Progenitor cell of endocrine pancreas (in vitro differentiated cells): Measurements from ENCODE around the gene PHACTR1. TPM values are rescaled to one million over a fixed set of nuclear protein-coding genes. Genes with fewer than 3 reads are reported as not detected.

Experiments
- DNase-seq: peaks from one replicate; pipeline ENCODE4 v3.0.0; 2021; ENCODE audit warnings: low spot score; ENCODE audit not compliant: unreplicated experiment
- H3K27ac Mint-ChIP-seq: 2 replicates; pipeline ENCODE4 v1.8.0; 2021; ENCODE audit warnings: mild to moderate bottlenecking, moderate library complexity, mixed read lengths
- H3K27me3 Mint-ChIP-seq: 2 replicates; pipeline ENCODE4 v1.8.0; 2021; ENCODE audit warnings: mixed read lengths
- H3K36me3 Mint-ChIP-seq: 2 replicates; pipeline ENCODE4 v1.8.0; 2022; ENCODE audit warnings: mixed read lengths; ENCODE audit not compliant: insufficient read depth
- H3K4me1 Mint-ChIP-seq: 2 replicates; pipeline ENCODE4 v1.8.0; 2021; ENCODE audit warnings: low read depth, mixed read lengths
- H3K4me3 Mint-ChIP-seq: 2 replicates; pipeline ENCODE4 v1.8.0; 2021; ENCODE audit warnings: low read depth, mild to moderate bottlenecking, moderate library complexity, mixed read lengths
- H3K9me3 Mint-ChIP-seq: 2 replicates; pipeline ENCODE4 v1.8.0; 2021; ENCODE audit warnings: low read depth, mixed read lengths
- CTCF ChIP-seq: fragments of 200-600 bp; sonication (generic); IDR thresholded peaks from one replicate; pipeline ENCODE4 v1.5.0; 2021; ENCODE audit warnings: antibody characterized with exemption, mild to moderate bottlenecking; ENCODE audit not compliant: unreplicated experiment
- total RNA-seq: library from RNA; stranded (reverse); gene quantifications from 2 replicates; pipeline ENCODE4 v1.2.1, GENCODE V29; 2021

The PHACTR1 gene
- total RNA-seq, 1 donor from 2014 or later: 8.6 TPM

DNA sequence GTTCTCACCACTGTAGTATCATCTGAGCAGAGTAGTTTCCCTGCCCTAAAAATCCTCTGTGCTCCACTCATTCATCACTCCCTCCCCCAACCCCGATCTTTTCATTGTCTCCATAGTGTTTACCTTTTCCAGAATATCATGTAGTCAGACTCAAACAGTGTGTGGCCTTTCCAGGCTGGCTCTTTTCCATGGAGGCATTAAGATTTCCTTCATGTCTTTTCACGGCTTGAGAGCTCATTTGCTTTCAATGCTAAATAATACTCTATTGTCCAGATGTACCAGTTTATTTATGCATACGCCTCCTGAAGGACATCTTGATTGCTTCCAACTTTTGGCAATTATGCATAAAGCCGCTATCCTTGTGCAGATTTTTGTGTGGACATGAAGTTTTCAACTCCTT, 235.8 kb downstream of the PHACTR1 start:
- no peak for TF ChIP-seq CTCF
- DNase-seq: no peak
- peaks cover 7% of the 10 kb centered on the region for H3K4me1 Mint-ChIP-seq
- H3K36me3 Mint-ChIP-seq: no peaks in the 10 kb centered on the region
- H3K27ac Mint-ChIP-seq: no peak overlapping the region
- no peak overlapping the region for H3K4me3 Mint-ChIP-seq
- H3K9me3 Mint-ChIP-seq: no peaks in the 10 kb centered on the region
- peaks cover 36% of the 10 kb centered on the region for H3K27me3 Mint-ChIP-seq

DNA sequence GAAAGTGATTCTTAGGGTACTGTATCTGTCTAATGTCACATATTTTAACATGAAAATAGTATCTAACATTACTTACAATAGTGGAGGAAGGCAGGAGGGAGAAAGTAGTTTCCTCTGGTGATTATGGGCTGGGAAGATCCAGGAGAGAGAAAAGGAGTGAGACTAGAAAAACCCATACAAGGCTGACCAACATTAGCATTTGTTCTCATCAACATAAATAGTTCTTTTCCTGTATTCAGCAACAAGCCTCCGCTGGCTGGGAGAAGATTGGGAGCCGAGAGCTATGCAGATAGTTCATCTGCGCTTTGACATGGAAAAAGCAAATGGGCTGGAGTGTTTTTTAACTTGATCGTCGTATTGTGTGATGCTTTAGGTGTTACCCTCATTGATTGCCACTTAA, 239.4 kb downstream of the PHACTR1 start:
- Mint-ChIP-seq H3K27ac (no peak overlapping the region), H3K36me3 (no peaks in the 10 kb centered on the region), H3K9me3 (no peaks in the 10 kb centered on the region), H3K4me3 (peak overlapping the region; percentile 6), H3K27me3 (peaks cover 67% of the 10 kb centered on the region), H3K4me1 (peaks cover 18% of the 10 kb centered on the region)
- no peak for DNase-seq
- TF ChIP-seq CTCF: no peak

DNA sequence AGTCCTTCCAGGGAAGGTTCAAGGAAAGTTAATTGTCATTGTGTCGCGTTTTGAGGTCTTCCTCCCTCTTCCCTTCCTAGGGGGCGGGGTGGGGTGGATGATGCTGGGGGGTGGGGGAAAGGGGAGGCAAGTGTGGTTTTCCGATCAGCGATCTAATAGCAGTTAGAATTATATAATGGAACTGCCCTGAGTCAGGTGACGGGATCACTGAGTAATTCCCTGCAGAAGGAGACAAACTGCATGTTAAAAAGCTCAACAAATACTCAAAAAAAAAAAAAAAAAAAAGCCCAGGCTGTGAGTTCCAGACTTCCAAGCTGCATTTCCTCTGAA, 240.4 kb downstream of the PHACTR1 start:
- H3K9me3 Mint-ChIP-seq: no peaks in the 10 kb centered on the region
- no peak overlapping the region for H3K27ac Mint-ChIP-seq
- peaks cover 71% of the 10 kb centered on the region for H3K27me3 Mint-ChIP-seq
- no peak for TF ChIP-seq CTCF
- H3K4me1 Mint-ChIP-seq: peaks cover 18% of the 10 kb centered on the region
- peak overlapping the region; percentile 42 for H3K4me3 Mint-ChIP-seq
- no peaks in the 10 kb centered on the region for H3K36me3 Mint-ChIP-seq
- no peak for DNase-seq

- Mint-ChIP-seq H3K4me3 (peak overlapping the region; percentile 42), H3K27me3 (peaks cover 67% of the 10 kb centered on the region), H3K9me3 (no peaks in the 10 kb centered on the region), H3K4me1 (peaks cover 15% of the 10 kb centered on the region), H3K27ac (no peak overlapping the region), H3K36me3 (no peaks in the 10 kb centered on the region)
- no peak for DNase-seq
- TF ChIP-seq CTCF: no peak
Observed at GRCh38 chr6:12957321-12958051, 240.9 kb downstream of the PHACTR1 start.

DNA sequence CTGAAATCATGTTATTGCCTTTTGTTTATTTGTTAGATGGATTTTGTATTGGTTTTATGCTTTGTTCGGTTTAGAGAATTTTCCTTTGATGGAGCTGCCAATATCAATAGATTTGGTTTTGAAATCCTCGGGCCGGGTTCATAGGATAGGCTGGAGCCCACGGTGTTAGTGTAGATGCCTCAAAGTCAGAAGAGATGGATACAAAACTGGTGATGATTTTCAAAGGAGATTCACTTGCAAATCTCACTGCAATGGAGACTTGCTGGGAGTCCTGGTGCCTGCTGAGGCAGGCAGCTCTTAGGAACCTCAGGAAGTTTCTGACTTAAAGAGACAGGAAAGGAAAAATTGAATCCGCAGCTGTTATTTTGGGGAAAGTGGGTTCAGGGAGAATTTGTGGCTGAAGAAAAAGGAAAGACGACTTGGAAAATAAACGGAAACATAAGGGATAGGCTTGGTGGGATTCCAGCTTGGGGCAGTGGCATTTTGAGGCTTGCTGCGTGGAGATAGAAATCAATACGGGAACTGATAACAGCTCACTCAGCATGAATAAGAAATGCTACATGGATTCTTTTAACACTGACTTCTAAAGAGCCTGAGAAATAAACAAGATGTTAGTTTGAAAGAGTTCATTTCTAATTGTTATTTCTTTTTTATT, 241.6 kb downstream of the PHACTR1 start:
- no peak for DNase-seq
- peaks cover 67% of the 10 kb centered on the region for H3K27me3 Mint-ChIP-seq
- H3K36me3 Mint-ChIP-seq: no peaks in the 10 kb centered on the region
- H3K4me3 Mint-ChIP-seq: no peak overlapping the region
- H3K27ac Mint-ChIP-seq: no peak overlapping the region
- TF ChIP-seq CTCF: no peak
- peaks cover 14% of the 10 kb centered on the region for H3K4me1 Mint-ChIP-seq
- no peaks in the 10 kb centered on the region for H3K9me3 Mint-ChIP-seq
